Liver (tissue), 9 donors: ENCODE measurements around the gene NAT16. TPM values are rescaled to one million over a fixed set of nuclear protein-coding genes. Genes with fewer than 3 reads are reported as not detected.

Experiments
- DNase-seq: peaks from one replicate; pipeline ENCODE4 v3.0.0-alpha.2; 2017; ENCODE audit warnings: low spot score
- H3K27ac ChIP-seq, 2 donors: one replicate each; pipeline ENCODE4 v1.7.0; 2013; ENCODE audit warnings: inconsistent platforms in 2 of 2, low read length in 2 of 2, control low read depth in 1 of 2, low read depth in 1 of 2, mild to moderate bottlenecking in 1 of 2
- H3K27me3 ChIP-seq, 4 donors: one replicate each; pipeline versions ENCODE4 v1.6.1 to v1.7.0; 2013; ENCODE audit warnings: low read length in 3 of 4, inconsistent platforms in 1 of 4, mild to moderate bottlenecking in 1 of 4, moderate library complexity in 1 of 4; ENCODE audit not compliant: control insufficient read depth in 4 of 4, insufficient read depth in 4 of 4
- H3K36me3 ChIP-seq, 4 donors: one replicate each; pipeline versions ENCODE4 v1.6.1 to v1.7.0; 2013; ENCODE audit warnings: low read length in 3 of 4, mild to moderate bottlenecking in 3 of 4, low read depth in 1 of 4, moderate library complexity in 1 of 4; ENCODE audit not compliant: control insufficient read depth in 4 of 4, insufficient read depth in 3 of 4
- H3K4me1 ChIP-seq, 4 donors: one replicate each; pipeline versions ENCODE4 v1.6.1 to v1.7.0; 2013; ENCODE audit warnings: low read length in 3 of 4, mild to moderate bottlenecking in 3 of 4, moderate library complexity in 1 of 4; ENCODE audit not compliant: control insufficient read depth in 4 of 4, insufficient read depth in 4 of 4
- H3K4me3 ChIP-seq, 3 donors: one replicate each; pipeline versions ENCODE4 v1.6.1 to v1.7.0; 2013; ENCODE audit warnings: low read length in 3 of 3, control low read depth in 1 of 3, low read depth in 1 of 3, mild to moderate bottlenecking in 1 of 3
- H3K9ac ChIP-seq, 2 donors: one replicate each; pipeline ENCODE4 v1.7.0; 2013; ENCODE audit warnings: low read length in 2 of 2, mild to moderate bottlenecking in 2 of 2, moderate library complexity in 2 of 2, control low read depth in 1 of 2, low read depth in 1 of 2
- H3K9me3 ChIP-seq, 4 donors: one replicate each; pipeline versions ENCODE4 v1.6.1 to v1.7.0; 2013; ENCODE audit warnings: low read length in 3 of 4; ENCODE audit not compliant: control insufficient read depth in 4 of 4
- ATF3 ChIP-seq: IDR thresholded peaks from 2 replicates; pipeline ENCODE4 v1.6.1; 2016; ENCODE audit warnings: antibody characterized with exemption
- CTCF ChIP-seq: fragments of 150-350 bp; IDR thresholded peaks from 2 replicates; pipeline ENCODE4 v1.5.1; 2017; ENCODE audit warnings: improper control_type of control experiment, low read depth, low read length; ENCODE audit not compliant: missing input control
- EGR1 ChIP-seq, 2 donors: IDR thresholded peaks; 2 replicates each; pipeline ENCODE4 v1.6.1; 2016 to 2018; ENCODE audit warnings: antibody characterized with exemption in 2 of 2, low read depth in 2 of 2
- FOXA1 ChIP-seq: IDR thresholded peaks from 2 replicates; pipeline ENCODE4 v1.6.1; 2016; ENCODE audit warnings: antibody characterized with exemption
- FOXA2 ChIP-seq: IDR thresholded peaks from 2 replicates; pipeline ENCODE4 v1.6.1; 2016; ENCODE audit warnings: antibody characterized with exemption
- GABPA ChIP-seq, 2 donors: IDR thresholded peaks in 1 of 2; conservative IDR thresholded peaks in 1 of 2; 2 replicates each; pipeline ENCODE4 v1.6.1; 2016; ENCODE audit warnings: antibody characterized with exemption in 2 of 2, mild to moderate bottlenecking in 1 of 2, moderate library complexity in 1 of 2
- HNF4A ChIP-seq, 2 donors: conservative IDR thresholded peaks; 2 replicates each; pipeline ENCODE4 v1.6.1; 2016; ENCODE audit warnings: antibody characterized with exemption in 2 of 2, mild to moderate bottlenecking in 2 of 2
- HNF4G ChIP-seq: IDR thresholded peaks from 2 replicates; pipeline ENCODE4 v1.6.1; 2016; ENCODE audit warnings: antibody characterized with exemption
- JUND ChIP-seq, 2 donors: IDR thresholded peaks; 2 replicates each; pipeline ENCODE4 v1.6.1; 2016; ENCODE audit warnings: antibody characterized with exemption in 2 of 2
- NR2F2 ChIP-seq: IDR thresholded peaks from 2 replicates; pipeline ENCODE4 v1.6.1; 2016; ENCODE audit warnings: antibody characterized with exemption
- RAD21 ChIP-seq, 2 donors: IDR thresholded peaks; 2 replicates each; pipeline ENCODE4 v1.6.1; 2016; ENCODE audit warnings: antibody characterized with exemption in 2 of 2, mild to moderate bottlenecking in 2 of 2
- RXRA ChIP-seq, 2 donors: IDR thresholded peaks; 2 replicates each; pipeline ENCODE4 v1.6.1; 2017 to 2018; ENCODE audit warnings: antibody characterized with exemption in 2 of 2, mild to moderate bottlenecking in 1 of 2
- SP1 ChIP-seq: IDR thresholded peaks from 2 replicates; pipeline ENCODE4 v1.6.1; 2018; ENCODE audit warnings: antibody characterized with exemption, mild to moderate bottlenecking
- TAF1 ChIP-seq: conservative IDR thresholded peaks from 2 replicates; pipeline ENCODE4 v1.6.1; 2016; ENCODE audit warnings: antibody characterized with exemption, mild to moderate bottlenecking
- YY1 ChIP-seq: IDR thresholded peaks from 2 replicates; pipeline ENCODE4 v1.6.1; 2016; ENCODE audit warnings: antibody characterized with exemption, mild to moderate bottlenecking
- WGBS: extraction: QIAGEN DNeasy Blood & Tissue Kit; methylation state at CpG from one replicate; pipeline ENCODE4 v1.1.7; 2013; 5-methylcytosine and 5-hydroxymethylcytosine counted together
- polyA plus RNA-seq, 2 donors: library from polyadenylated mRNA; stranded (reverse) in 1 of 2; unstranded in 1 of 2; fragments of 200-250 nt in 1 of 2; fragments of >200 nt in 1 of 2; fragmentation: Nextera tagmentation in 1 of 2; extraction: Ambion mirVana in 1 of 2; gene quantifications; one replicate each; pipeline versions ENCODE4 v1.2.1 to v1.2.3, GENCODE V29; 2013 to 2015
- total RNA-seq, 2 donors: library from RNA; depleted of rRNA; stranded (reverse); fragments of >200 nt; gene quantifications; one replicate each; pipeline ENCODE4 v1.2.3, GENCODE V29; 2014
- TF ChIP-seq, protein P1 (sequence below): IDR thresholded peaks from 2 replicates; pipeline ENCODE4 v1.6.1; 2016; ENCODE audit warnings: antibody characterized with exemption, mild to moderate bottlenecking
- TF ChIP-seq, protein P2 (sequence below): IDR thresholded peaks from 2 replicates; pipeline ENCODE4 v1.6.1; 2016; ENCODE audit warnings: antibody characterized with exemption
- TF ChIP-seq, protein P3 (sequence below): IDR thresholded peaks from 2 replicates; pipeline ENCODE4 v1.6.1; 2016; ENCODE audit warnings: antibody characterized with exemption
- donor health status: healthy.
- donor health status: healthy.
- donor health status: healthy.
- donor health status: healthy.
- donor health status: healthy.

NAT16 gene
- total and polyA plus RNA-seq, 4 donors, result not detected

- TF ChIP-seq, protein P1, sequence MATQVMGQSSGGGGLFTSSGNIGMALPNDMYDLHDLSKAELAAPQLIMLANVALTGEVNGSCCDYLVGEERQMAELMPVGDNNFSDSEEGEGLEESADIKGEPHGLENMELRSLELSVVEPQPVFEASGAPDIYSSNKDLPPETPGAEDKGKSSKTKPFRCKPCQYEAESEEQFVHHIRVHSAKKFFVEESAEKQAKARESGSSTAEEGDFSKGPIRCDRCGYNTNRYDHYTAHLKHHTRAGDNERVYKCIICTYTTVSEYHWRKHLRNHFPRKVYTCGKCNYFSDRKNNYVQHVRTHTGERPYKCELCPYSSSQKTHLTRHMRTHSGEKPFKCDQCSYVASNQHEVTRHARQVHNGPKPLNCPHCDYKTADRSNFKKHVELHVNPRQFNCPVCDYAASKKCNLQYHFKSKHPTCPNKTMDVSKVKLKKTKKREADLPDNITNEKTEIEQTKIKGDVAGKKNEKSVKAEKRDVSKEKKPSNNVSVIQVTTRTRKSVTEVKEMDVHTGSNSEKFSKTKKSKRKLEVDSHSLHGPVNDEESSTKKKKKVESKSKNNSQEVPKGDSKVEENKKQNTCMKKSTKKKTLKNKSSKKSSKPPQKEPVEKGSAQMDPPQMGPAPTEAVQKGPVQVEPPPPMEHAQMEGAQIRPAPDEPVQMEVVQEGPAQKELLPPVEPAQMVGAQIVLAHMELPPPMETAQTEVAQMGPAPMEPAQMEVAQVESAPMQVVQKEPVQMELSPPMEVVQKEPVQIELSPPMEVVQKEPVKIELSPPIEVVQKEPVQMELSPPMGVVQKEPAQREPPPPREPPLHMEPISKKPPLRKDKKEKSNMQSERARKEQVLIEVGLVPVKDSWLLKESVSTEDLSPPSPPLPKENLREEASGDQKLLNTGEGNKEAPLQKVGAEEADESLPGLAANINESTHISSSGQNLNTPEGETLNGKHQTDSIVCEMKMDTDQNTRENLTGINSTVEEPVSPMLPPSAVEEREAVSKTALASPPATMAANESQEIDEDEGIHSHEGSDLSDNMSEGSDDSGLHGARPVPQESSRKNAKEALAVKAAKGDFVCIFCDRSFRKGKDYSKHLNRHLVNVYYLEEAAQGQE, result no peak
Observed at GRCh38 chr7:101172854-101173751, 7.0 kb downstream of the NAT16 start (continued).

GRCh38 chr7:101172005-101172853 lies 7.9 kb downstream of the NAT16 start:
- Histone ChIP-seq H3K36me3 (no peaks in the 10 kb centered on the region), H3K4me3 (no peak overlapping the region), H3K9ac (no peak overlapping the region), H3K4me1 (peaks cover 8 to 33% (median 16%) of the 10 kb centered on the region in 4 donors), H3K27me3 (peaks cover 6 to 19% (median 16%) of the 10 kb centered on the region in 4 donors), H3K9me3 (no peaks in the 10 kb centered on the region), H3K27ac (no peak overlapping the region)
- 5% methylated on average over 79 of the region's 79 CpGs for WGBS
- no peak for DNase-seq
- no peak for TF ChIP-seq GABPA (IDR thresholded peaks at IDR 0.05 in 1 of 2, conservative IDR thresholded peaks at IDR 0.05 in 1 of 2)

DNA sequence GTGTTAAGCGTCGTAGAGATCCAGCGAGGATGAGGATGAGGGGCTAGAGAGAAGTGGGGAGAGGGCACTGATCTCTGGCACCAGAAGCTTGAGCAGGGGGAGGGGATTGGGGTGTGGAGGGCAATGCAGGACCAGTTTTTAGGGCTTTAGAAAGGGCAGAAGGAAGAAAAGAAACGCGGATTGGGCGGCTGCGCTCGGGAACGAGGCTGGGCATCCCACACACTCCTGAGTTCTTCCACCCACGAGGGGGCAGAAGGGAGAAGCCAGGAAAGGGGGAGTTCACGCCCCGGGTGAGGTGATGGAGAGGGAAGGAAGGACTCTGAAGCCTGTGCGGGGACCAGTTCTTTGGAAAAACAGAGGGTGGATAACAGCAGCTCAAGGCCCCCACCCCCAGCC lies 8.7 kb downstream of the NAT16 start:
- H3K36me3 ChIP-seq, result no peaks in the 10 kb centered on the region
- no peak overlapping the region for H3K4me3 ChIP-seq
- H3K27ac ChIP-seq, result no peak overlapping the region
- WGBS, result 2% methylated on average over 13 of the region's 13 CpGs
- peaks cover 6 to 19% (median 16%) of the 10 kb centered on the region in 4 donors for H3K27me3 ChIP-seq
- no peak overlapping the region for H3K9ac ChIP-seq
- no peaks in the 10 kb centered on the region for H3K9me3 ChIP-seq
- peaks cover 8 to 33% (median 16%) of the 10 kb centered on the region in 4 donors for H3K4me1 ChIP-seq
- no peak for DNase-seq
- TF ChIP-seq JUND (IDR thresholded peaks at IDR 0.05) (no peak), RXRA (IDR thresholded peaks at IDR 0.05) (no peak), YY1 (no peak), GABPA (IDR thresholded peaks at IDR 0.05 in 1 of 2, conservative IDR thresholded peaks at IDR 0.05 in 1 of 2) (no peak), ATF3 (no peak), SP1 (no peak), FOXA2 (no peak), HNF4A (conservative IDR thresholded peaks at IDR 0.05) (no peak), CTCF (no peak), EGR1 (IDR thresholded peaks at IDR 0.05; ENCODE audit: low read depth in 2 of 2) (no peak), TAF1 (no peak), HNF4G (no peak), NR2F2 (no peak), RAD21 (IDR thresholded peaks at IDR 0.05) (no peak), FOXA1 (no peak)
- TF ChIP-seq, protein P2, sequence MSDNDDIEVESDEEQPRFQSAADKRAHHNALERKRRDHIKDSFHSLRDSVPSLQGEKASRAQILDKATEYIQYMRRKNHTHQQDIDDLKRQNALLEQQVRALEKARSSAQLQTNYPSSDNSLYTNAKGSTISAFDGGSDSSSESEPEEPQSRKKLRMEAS, result no peak
- TF ChIP-seq, protein P3, sequence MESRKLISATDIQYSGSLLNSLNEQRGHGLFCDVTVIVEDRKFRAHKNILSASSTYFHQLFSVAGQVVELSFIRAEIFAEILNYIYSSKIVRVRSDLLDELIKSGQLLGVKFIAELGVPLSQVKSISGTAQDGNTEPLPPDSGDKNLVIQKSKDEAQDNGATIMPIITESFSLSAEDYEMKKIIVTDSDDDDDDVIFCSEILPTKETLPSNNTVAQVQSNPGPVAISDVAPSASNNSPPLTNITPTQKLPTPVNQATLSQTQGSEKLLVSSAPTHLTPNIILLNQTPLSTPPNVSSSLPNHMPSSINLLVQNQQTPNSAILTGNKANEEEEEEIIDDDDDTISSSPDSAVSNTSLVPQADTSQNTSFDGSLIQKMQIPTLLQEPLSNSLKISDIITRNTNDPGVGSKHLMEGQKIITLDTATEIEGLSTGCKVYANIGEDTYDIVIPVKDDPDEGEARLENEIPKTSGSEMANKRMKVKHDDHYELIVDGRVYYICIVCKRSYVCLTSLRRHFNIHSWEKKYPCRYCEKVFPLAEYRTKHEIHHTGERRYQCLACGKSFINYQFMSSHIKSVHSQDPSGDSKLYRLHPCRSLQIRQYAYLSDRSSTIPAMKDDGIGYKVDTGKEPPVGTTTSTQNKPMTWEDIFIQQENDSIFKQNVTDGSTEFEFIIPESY, result no peak
